AG08396 (cell line): ENCODE results near the gene NLRP1.
"Not testable (repeated sequence)": the region's sequence is repeated elsewhere in the genome, so short reads cannot be mapped to it uniquely, and the experiment has no call there.

Experiments
- DNase-seq: peaks from one replicate; pipeline ENCODE4 v3.0.0; 2012; ENCODE audit warnings: low spot score, mixed read lengths

NLRP1 gene

GRCh38 chr17:5587438-5588032 is 3.2 kb upstream of the NLRP1 start:
- peak; percentile 69 for DNase-seq

- DNase-seq: no peak
Measured at GRCh38 chr17:5585836-5586521, 1.7 kb upstream of the NLRP1 start.

- DNase-seq: no peak
Measured at GRCh38 chr17:5585287-5585794, 1.0 kb upstream of the NLRP1 start.

- peak; percentile 45 for DNase-seq
Measured at GRCh38 chr17:5583426-5584382, 605 bp downstream of the NLRP1 start.

GRCh38 chr17:5582209-5583185 is 1.8 kb downstream of the NLRP1 start:
- no peak for DNase-seq

GRCh38 chr17:5581655-5582054 is 2.7 kb downstream of the NLRP1 start:
- no peak for DNase-seq

- DNase-seq: no peak
Measured at GRCh38 chr17:5580969-5581368, 3.3 kb downstream of the NLRP1 start.

- DNase-seq: no peak
Measured at GRCh38 chr17:5580367-5580766, 3.9 kb downstream of the NLRP1 start.

- DNase-seq: not testable (repeated sequence)
Measured at GRCh38 chr17:5578768-5579167, 5.5 kb downstream of the NLRP1 start.

- DNase-seq: not testable (repeated sequence)
Measured at GRCh38 chr17:5573017-5573416, 11.3 kb downstream of the NLRP1 start.

- no peak for DNase-seq
Measured at GRCh38 chr17:5571281-5571680, 13.0 kb downstream of the NLRP1 start.

- no peak for DNase-seq
Measured at GRCh38 chr17:5565808-5566207, 18.5 kb downstream of the NLRP1 start.

- DNase-seq: no peak
Measured at GRCh38 chr17:5563456-5563855, 20.9 kb downstream of the NLRP1 start.

GRCh38 chr17:5562661-5563360 is 21.5 kb downstream of the NLRP1 start:
- DNase-seq: no peak

GRCh38 chr17:5561736-5562571 is 22.4 kb downstream of the NLRP1 start:
- DNase-seq: no peak

GRCh38 chr17:5560361-5560988 is 23.8 kb downstream of the NLRP1 start:
- DNase-seq: no peak

- no peak for DNase-seq
Measured at GRCh38 chr17:5558815-5559785, 25.2 kb downstream of the NLRP1 start.

- no peak for DNase-seq
Measured at GRCh38 chr17:5557990-5558389, 26.3 kb downstream of the NLRP1 start.
